ENCODE results near the gene FERMT3. TPM values are rescaled to one million over a fixed set of nuclear protein-coding genes. Genes with fewer than 3 reads are reported as not detected.

FERMT3 gene
- polyA plus RNA-seq, 1 of the 3 experiments (the other 2 are of a cell fraction) = 1.4 TPM

DNA sequence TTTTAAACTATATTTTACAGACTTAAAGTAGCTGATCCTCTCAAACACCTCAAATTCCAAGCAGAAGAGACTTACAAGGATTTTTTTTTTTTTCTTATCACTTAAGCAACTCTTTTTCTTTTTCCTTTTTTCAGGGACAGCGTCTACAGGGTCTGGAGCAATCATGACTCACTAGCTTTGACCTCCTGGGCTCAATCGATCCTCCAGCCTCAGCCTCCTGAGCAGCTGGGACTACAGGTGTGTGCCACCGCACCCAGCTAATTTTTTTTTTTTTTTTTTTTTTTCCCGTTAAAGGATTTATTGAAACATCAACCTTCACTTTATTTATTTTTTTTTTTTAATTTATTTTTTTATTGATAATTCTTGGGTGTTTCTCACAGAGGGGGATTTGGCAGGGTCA is 36.1 kb upstream of the FERMT3 start:
- Histone ChIP-seq H3K4me1 (ENCODE audit: control insufficient read depth in 1 of 2, insufficient read depth in 2 of 2, low read depth in 1 of 2, low read length in 1 of 2) (peaks cover 0 to 2% of the 10 kb centered on the region in 2 experiments; a peak in 1 of 4 replicates), H3K4me3 (ENCODE audit: low read depth in 2 of 2, low read length in 1 of 2) (no peak overlapping the region), H3K4me2 (no peak overlapping the region), H3K79me2 (ENCODE audit: insufficient read depth) (no peaks in the 10 kb centered on the region), H3K27ac (ENCODE audit: low read depth in 2 of 2, low read length in 1 of 2) (no peak overlapping the region), H3K9me3 (no peaks in the 10 kb centered on the region), H3F3A (replicated peaks; ENCODE audit: insufficient read depth) (peaks cover 4% of the 10 kb centered on the region), H2AFZ (ENCODE audit: low read depth) (no peak overlapping the region), H3K9me2 (no peaks in the 10 kb centered on the region), H3K36me3 (replicated peaks in 1 of 2; ENCODE audit: control insufficient read depth in 1 of 2, insufficient read depth in 2 of 2, low read length in 1 of 2) (no peaks in the 10 kb centered on the region), H3K27me3 (ENCODE audit: insufficient read depth) (no peaks in the 10 kb centered on the region), H3K9ac (no peak overlapping the region), H4K20me1 (ENCODE audit: insufficient read depth) (no peaks in the 10 kb centered on the region)
- DNase-seq = no peak
- ChIA-PET POLR2A (no interaction called here), CTCF (no interaction called here)
- 88% methylated on average over 4 of the region's 4 CpGs for whole genome bisulfite sequencing (ENCODE audit: low lambda C conversion rate)
- TF ChIP-seq PBX3 (IDR thresholded peaks at IDR 0.05) = no peak
- no peak for TF ChIP-seq SMC3 (IDR thresholded peaks at IDR 0.05; ENCODE audit: low read depth, low read length)
- TF ChIP-seq RCOR1 (IDR thresholded peaks at IDR 0.05; ENCODE audit: low read length) = no peak
- no peak for TF ChIP-seq NRF1 (IDR thresholded peaks at IDR 0.05; ENCODE audit: low read depth, low read length)
- TF ChIP-seq JUND (IDR thresholded peaks at IDR 0.05) = no peak
- TF ChIP-seq FOXJ3 (CRISPR knock-in tag; IDR thresholded peaks at IDR 0.05) = no peak
- TF ChIP-seq TEAD4 (IDR thresholded peaks at IDR 0.05; ENCODE audit: borderline replicate concordance, insufficient read depth) = no peak
- no peak for TF ChIP-seq YY1 (IDR thresholded peaks at IDR 0.05; ENCODE audit: low read depth)
- TF ChIP-seq, protein P1, sequence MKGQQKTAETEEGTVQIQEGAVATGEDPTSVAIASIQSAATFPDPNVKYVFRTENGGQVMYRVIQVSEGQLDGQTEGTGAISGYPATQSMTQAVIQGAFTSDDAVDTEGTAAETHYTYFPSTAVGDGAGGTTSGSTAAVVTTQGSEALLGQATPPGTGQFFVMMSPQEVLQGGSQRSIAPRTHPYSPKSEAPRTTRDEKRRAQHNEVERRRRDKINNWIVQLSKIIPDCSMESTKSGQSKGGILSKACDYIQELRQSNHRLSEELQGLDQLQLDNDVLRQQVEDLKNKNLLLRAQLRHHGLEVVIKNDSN (IDR thresholded peaks at IDR 0.05; ENCODE audit: borderline replicate concordance, low read depth) = no peak

DNA sequence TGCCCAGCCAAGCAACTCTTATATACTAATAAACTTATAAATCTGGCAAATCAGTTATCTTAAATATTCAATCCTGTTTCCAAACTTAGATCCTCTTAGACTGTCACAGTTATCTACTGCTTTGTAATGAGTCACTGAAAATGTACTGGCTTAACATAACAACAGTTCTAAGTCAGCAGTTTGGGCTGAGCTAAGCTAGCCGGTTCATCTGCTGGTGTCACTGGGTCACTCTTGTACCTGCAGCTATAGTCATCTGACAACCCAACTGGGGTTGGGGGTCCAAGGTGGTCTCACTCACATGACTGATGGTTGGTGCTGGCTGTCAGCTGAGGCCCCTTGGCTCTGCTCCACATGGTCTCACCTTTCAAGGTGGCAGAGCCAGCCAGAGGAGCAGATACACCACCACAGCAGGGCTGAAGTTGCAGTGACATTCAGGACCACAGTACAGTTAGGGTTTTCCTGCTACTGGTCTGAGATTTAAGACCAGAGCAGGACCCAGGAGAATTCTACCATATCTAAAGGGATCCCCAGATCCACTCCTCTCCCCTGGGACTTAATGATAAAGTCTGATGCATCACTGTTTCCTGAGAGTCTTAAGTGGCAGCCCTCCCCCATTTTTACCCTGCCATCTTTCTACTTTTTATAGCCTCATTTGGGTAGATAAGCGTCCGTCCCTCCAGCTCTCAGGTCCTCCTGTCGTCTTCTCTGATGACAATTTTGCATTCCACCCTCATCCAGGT is 32.7 kb upstream of the FERMT3 start:
- Histone ChIP-seq H3K4me1 (ENCODE audit: control insufficient read depth in 1 of 2, insufficient read depth in 2 of 2, low read depth in 1 of 2, low read length in 1 of 2) (no peaks in the 10 kb centered on the region; a peak in 1 of 4 replicates), H3F3A (replicated peaks; ENCODE audit: insufficient read depth) (peaks cover 8% of the 10 kb centered on the region), H3K4me3 (ENCODE audit: low read depth in 2 of 2, low read length in 1 of 2) (no peak overlapping the region), H3K27me3 (ENCODE audit: insufficient read depth) (no peaks in the 10 kb centered on the region), H3K9me3 (no peaks in the 10 kb centered on the region), H3K9ac (no peak overlapping the region), H3K9me2 (no peaks in the 10 kb centered on the region), H3K36me3 (replicated peaks in 1 of 2; ENCODE audit: control insufficient read depth in 1 of 2, insufficient read depth in 2 of 2, low read length in 1 of 2) (no peaks in the 10 kb centered on the region), H2AFZ (ENCODE audit: low read depth) (no peak overlapping the region), H3K79me2 (ENCODE audit: insufficient read depth) (no peaks in the 10 kb centered on the region), H3K4me2 (no peak overlapping the region), H4K20me1 (ENCODE audit: insufficient read depth) (no peaks in the 10 kb centered on the region), H3K27ac (ENCODE audit: low read depth in 2 of 2, low read length in 1 of 2) (no peak overlapping the region)
- TF ChIP-seq GABPA (IDR thresholded peaks at IDR 0.05; ENCODE audit: low read depth) (no peak), CHD2 (IDR thresholded peaks at IDR 0.05; ENCODE audit: low read length, partially characterized antibody) (no peak), EP300 (IDR thresholded peaks at IDR 0.05; ENCODE audit: borderline replicate concordance in 1 of 2, low read depth in 1 of 2, low read length in 1 of 2) (no peak), POLR2AphosphoS5 (IDR thresholded peaks at IDR 0.05; ENCODE audit: low read depth, low read length) (no peak), MAX (IDR thresholded peaks at IDR 0.05; ENCODE audit: low read depth) (no peak)
- WGBS (ENCODE audit: low lambda C conversion rate) = 90% methylated on average over 4 of the region's 4 CpGs
- no peak for DNase-seq
- ChIA-PET CTCF (interaction anchor here (1.1 to 1.5 kb wide), 2 partner anchors 21 to 31 kb away, joined by 3 to 5 read pairs; no protein-coding TSS in a partner anchor), POLR2A (no interaction called here)

Data from SK-N-SH (cell line).